GM12873 (cell line): ENCODE measurements around the gene SUDS3.
A peak's percentile ranks its signal among the peaks of the same experiment; 100 is the strongest.

Experiments used
- CTCF ChIP-seq: IDR thresholded peaks from 2 replicates; pipeline ENCODE4 v1.5.1; 2012; ENCODE audit warnings: low read depth, mild to moderate bottlenecking, moderate library complexity, low read length, control low read depth; ENCODE audit not compliant: insufficient read depth; ENCODE audit errors: missing control alignments

The SUDS3 gene

GRCh38 chr12:118347916-118348315 lies 28.4 kb upstream of the SUDS3 start:
- TF ChIP-seq CTCF: no peak

DNA sequence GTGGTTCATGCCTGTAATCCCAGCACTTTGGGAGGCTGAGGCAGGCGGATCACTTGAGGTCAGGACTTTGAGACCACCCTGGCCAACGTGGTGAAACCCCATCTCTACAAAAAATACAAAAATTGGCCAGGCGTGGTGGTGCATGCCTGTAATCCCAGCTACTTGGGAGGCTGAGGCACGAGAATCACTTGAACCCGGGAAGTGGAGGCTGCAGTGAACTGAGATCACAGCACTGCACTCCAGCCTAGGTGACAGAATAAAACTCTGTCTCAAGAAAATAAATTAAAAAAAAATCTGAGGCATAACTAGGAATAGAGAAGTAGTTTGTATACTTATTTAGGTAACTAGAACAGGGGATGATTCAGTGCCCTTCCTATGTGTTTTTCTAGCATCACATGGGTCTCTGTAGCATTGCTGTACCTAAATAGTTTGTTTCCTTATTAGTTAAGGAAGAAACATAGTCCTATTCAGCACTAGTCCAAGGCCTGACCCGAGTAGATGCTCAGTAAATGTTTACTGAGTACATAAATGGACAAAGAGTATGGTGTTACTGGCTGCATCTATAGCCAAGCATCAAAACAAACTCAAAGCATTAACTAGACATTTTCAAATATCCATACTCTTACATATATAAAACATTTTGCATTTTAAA lies 25.3 kb upstream of the SUDS3 start:
- TF ChIP-seq CTCF: no peak

- TF ChIP-seq CTCF: no peak
These were observed 22.6 kb upstream of the SUDS3 start for GRCh38 chr12:118353721-118354120.

GRCh38 chr12:118354903-118355302 lies 21.5 kb upstream of the SUDS3 start:
- no peak for TF ChIP-seq CTCF

GRCh38 chr12:118355843-118356242 lies 20.5 kb upstream of the SUDS3 start:
- TF ChIP-seq CTCF: no peak

DNA sequence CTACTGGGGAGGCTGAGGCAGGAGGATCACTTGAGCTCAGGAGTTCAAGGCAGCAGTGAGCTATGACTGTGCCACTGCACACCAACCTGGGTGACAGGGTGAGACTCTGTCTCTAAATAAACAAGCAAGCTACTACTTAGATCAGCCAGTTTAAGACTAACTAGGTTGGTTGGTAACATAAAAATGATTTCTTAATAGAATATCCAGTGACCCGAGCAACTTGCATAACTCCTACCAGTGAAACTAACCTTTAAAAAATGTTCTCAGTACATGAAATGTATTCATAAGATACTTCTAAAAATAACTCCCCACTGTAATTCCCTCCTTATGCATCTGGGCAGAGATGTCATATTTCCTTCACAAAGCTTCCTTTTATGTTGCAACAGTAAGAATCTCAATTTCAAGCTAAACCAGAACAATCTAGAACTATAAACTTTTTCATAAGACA lies 19.5 kb upstream of the SUDS3 start:
- TF ChIP-seq CTCF: no peak

- peak; percentile 41 for TF ChIP-seq CTCF
These were observed 18.9 kb upstream of the SUDS3 start for GRCh38 chr12:118357257-118358007.
